ENCODE measurements around the gene ATP13A2.
A peak's percentile ranks its signal among the peaks of the same experiment; 100 is the strongest.

The ATP13A2 gene

GRCh38 chr1:17011439-17012307 lies at the start of gene ATP13A2:
Gene ATP13A2 (minus strand): TSS chr1:17011928. CDS start chr1:17011738, 190 bp downstream.
- peak; percentile 24 for DNase-seq (ENCODE audit: low read depth)
- no peak for TF ChIP-seq CTCF (IDR thresholded peaks at IDR 0.05; ENCODE audit: low read depth, low read length, missing control alignments)
- peak within 1 kb of the TSS; percentile 86 for H3K4me3 ChIP-seq (ENCODE audit: low read depth, low read length)

- no peak for DNase-seq (ENCODE audit: low read depth)
- no peak for TF ChIP-seq CTCF (IDR thresholded peaks at IDR 0.05; ENCODE audit: low read depth, low read length, missing control alignments)
- no peak overlapping the region for H3K4me3 ChIP-seq (ENCODE audit: low read depth, low read length)
These were observed 49.8 kb upstream of the ATP13A2 start for GRCh38 chr1:17061486-17061885.

GRCh38 chr1:17060306-17060749 lies 48.6 kb upstream of the ATP13A2 start:
- no peak for TF ChIP-seq CTCF (IDR thresholded peaks at IDR 0.05; ENCODE audit: low read depth, low read length, missing control alignments)
- DNase-seq (ENCODE audit: low read depth), result no peak
- no peak overlapping the region for H3K4me3 ChIP-seq (ENCODE audit: low read depth, low read length)

GRCh38 chr1:17059391-17060305 lies 47.9 kb upstream of the ATP13A2 start:
- peak; percentile 92 for TF ChIP-seq CTCF (IDR thresholded peaks at IDR 0.05; ENCODE audit: low read depth, low read length, missing control alignments)
- H3K4me3 ChIP-seq (ENCODE audit: low read depth, low read length), result no peak overlapping the region
- no peak for DNase-seq (ENCODE audit: low read depth)

- no peak for DNase-seq (ENCODE audit: low read depth)
These were observed 44.8 kb upstream of the ATP13A2 start for GRCh38 chr1:17056551-17056950.

GRCh38 chr1:17055801-17056200 lies 44.1 kb upstream of the ATP13A2 start:
- no peak for DNase-seq (ENCODE audit: low read depth)
- TF ChIP-seq CTCF (IDR thresholded peaks at IDR 0.05; ENCODE audit: low read depth, low read length, missing control alignments), result no peak

More at GRCh38 chr1:17056551-17056950, 44.8 kb upstream of the ATP13A2 start:
- no peak for TF ChIP-seq CTCF (IDR thresholded peaks at IDR 0.05; ENCODE audit: low read depth, low read length, missing control alignments)
- H3K4me3 ChIP-seq (ENCODE audit: low read depth, low read length), result no peak overlapping the region

More at GRCh38 chr1:17055801-17056200, 44.1 kb upstream of the ATP13A2 start:
- no peak overlapping the region for H3K4me3 ChIP-seq (ENCODE audit: low read depth, low read length)

All from GM12864 (cell line).